NCI-H510A treated with DMSO at 0.1 percent for 48 hours (cell line): ENCODE measurements around the gene MYEOV.

Experiments
- DNase-seq: peaks from one replicate; lab custom pipeline; 2025; lab: John Stamatoyannopoulos, UW

MYEOV gene

GRCh38 chr11:69286374-69287371 lies 7.3 kb upstream of the MYEOV start:
- no peak for DNase-seq

- peak; percentile 2 for DNase-seq
Measured at GRCh38 chr11:69287968-69288882, 5.7 kb upstream of the MYEOV start.

GRCh38 chr11:69288883-69289242 lies 5.1 kb upstream of the MYEOV start:
- DNase-seq, result no peak

DNA sequence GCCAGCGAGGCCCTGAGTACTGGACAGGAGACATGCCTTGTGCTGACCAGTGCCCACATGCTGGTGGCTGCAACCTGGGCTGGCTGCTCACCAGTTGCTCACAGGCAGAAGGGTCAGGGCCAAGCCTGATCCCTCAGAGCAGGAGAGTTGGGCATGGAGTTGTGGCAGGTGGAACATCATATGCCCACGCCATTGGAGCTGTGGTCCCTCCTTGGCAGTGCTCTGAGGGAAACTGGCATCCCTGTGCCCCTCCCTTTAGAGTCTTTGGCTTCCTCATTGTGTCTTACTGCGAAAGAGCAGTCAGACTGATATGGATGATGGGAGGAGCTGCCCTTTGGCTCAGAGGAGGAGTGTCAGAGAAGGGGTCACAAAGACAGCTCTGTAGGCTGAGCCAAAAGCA lies 3.1 kb upstream of the MYEOV start:
- no peak for DNase-seq

DNA sequence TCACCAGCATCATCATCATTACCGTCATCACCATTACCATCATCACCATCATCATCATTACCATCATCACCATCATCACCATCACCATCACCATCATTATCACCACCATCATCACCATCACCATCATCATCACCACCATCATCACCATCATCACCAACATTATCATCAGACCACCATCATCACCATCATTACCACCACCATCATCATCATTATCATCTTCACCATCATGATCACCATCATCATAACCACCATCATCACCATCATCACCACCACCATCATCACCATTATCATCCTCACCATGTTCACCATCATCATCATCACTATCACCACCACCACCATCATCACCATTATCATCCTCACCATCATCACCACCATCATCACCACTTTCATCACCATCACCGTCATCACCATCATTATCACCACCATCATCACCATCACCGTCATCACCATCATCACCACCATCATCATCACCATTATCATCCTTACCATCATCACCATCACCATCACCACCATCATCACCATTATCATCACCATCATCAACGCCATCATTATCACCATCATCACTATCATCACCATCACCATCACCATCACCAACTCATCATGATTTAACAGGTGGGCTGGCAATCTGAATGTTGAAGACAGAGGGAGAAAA lies 2.4 kb upstream of the MYEOV start:
- DNase-seq, result no peak

GRCh38 chr11:69292221-69292648 lies 1.7 kb upstream of the MYEOV start:
- DNase-seq, result no peak

- no peak for DNase-seq
Measured at GRCh38 chr11:69293087-69293486, 868 bp upstream of the MYEOV start.

DNA sequence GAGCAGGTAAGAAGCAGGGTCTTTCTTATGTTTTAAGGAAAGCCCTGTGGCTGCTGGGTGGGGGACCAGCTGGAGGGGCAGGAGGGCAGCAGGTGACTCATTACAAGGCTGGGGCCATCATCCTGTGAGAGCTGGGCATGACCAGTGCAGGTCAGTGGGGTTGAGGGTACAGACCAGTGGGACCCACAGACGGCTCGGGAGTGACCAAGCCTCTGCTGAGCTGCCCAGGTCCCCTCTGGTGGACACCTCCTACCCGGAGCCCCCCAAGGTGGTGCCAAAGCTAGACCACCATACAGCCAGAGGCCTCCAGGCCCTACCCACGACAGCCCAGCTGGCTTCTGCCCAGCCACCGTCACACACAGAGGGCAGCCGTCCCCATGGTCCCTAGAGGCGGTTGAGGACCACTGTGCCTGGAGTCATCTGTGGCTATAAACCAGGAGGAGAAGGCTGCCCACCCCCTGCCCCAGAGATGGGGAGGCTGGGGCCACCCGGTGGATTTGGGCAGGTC lies 670 bp downstream of the MYEOV start:
- no peak for DNase-seq

- DNase-seq, result no peak
Measured at GRCh38 chr11:69295079-69295994, 1.4 kb downstream of the MYEOV start.

DNA sequence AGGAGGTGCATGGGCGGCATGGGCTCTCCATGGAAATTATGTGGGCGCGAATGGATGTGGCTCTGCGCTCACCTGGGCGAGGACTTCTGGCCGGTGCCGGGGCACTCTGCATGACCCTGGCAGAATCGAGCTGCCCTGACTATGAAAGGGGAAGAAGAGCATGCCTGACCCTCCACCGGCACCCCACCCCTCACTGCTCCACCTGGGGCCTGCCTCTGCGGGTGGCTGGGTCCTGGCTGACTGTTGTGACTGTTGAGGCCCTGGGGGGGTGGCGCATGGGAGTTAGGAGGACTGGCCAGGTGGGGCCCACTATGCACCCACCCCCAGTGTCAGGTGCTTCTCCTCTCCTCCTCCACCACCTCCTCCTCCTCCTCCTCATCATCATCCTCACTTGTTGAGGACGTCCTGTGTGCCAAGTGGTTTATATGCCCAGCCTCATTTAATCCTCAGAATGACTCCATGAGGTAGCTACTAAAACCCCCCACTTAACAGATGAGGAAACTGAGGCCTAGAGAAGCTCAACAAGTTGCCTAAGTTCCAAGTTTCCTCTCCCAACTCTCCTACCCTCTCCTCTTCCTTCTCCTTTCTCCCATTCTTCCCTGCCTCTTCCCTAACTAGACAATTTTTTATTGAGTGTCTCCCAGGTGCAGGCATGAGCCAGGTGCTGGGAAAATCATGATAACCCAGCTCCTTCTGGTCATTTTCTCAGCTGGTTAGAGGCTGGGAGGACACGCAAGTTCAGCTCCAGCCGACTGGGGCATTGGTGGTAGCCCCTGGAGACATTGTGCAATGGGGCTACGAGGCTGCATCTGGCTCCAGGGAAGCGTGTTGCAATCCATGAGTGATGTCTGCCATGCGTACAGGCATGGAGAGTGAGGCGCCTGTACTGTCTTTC lies 2.3 kb downstream of the MYEOV start:
- DNase-seq, result no peak

GRCh38 chr11:69296890-69297786 lies 3.2 kb downstream of the MYEOV start:
- peak; percentile 11 for DNase-seq

DNA sequence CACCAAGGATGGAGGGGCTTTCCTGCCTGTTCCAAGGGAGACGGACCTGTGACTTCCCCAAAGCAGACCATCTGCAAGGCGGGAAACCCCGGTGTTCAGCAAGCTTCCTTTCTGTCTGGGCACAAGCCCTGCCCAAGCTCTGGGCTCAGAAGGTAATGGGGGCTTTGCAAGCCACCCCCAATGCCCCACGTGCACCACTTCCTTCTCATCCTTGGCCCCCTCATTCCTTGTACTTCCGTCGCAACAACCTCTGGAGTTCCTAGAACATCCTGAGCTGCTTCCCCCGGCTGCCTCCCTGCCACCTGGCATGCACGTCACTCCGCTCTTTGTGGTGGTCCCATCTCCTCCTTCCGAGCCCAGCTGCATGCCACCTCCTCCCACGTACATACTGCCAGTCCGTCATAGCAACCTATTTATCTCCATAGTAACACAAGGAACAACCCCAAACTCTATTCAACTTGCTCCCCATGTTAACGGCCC lies 3.9 kb downstream of the MYEOV start:
- no peak for DNase-seq

DNA sequence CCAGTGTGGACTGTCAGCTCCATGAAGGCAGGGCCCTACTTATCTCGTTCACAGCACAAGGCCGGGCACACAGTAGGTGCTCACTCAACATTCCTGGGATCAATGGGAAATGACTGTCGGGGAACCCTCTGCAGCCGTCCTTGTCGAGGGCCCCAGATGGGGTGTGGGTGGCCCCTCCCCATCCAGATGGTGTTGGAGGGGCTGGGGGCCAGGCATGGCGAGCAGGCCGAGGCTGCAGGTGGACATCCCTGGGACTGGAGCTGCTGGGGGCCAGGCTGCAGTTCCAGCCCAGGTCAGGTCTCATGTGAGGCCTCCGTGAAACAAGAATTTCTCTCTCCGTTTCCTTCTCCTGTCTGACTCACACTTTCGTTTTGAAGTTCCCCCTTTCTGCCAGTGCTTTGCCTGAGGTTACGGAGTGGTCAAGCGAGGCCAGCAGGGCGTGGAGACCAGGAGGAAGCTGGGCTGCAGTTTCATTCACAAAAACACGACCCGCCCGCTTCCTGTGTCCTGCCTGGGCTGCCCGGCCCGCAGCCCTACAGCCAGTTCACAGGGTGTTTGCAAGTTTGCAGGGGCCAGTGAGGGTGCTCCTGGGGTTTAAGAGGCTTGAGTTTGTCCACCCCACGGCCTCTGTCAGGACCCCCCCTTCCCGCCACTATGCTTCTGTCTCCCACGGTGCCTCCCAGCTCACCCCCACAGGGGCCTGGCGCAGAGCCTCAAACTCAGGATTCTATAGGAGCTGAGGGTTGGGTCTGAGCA lies 4.5 kb downstream of the MYEOV start:
- DNase-seq, result no peak

GRCh38 chr11:69299023-69299461 lies 5.1 kb downstream of the MYEOV start:
- DNase-seq, result no peak

DNA sequence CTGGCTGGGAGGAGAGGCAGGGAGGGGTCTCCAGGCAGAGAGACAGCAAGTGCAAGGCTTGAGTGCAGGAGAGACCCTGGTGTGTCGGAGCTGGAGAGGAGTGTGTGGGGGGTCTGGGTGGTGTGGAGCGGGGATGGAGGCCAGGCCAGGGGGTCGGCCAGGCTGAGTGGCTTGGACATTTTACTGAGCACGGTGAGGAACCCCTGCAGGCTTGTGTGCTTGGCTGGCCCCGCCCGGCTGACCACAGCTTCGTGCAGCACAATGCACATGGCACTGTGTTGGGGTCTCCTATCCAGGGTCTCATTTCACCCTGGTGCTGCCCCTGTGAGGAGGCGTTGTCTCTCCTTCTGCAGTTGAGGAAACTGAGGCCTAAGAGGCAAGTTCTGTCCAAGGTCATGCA lies 5.6 kb downstream of the MYEOV start:
- DNase-seq, result no peak

DNA sequence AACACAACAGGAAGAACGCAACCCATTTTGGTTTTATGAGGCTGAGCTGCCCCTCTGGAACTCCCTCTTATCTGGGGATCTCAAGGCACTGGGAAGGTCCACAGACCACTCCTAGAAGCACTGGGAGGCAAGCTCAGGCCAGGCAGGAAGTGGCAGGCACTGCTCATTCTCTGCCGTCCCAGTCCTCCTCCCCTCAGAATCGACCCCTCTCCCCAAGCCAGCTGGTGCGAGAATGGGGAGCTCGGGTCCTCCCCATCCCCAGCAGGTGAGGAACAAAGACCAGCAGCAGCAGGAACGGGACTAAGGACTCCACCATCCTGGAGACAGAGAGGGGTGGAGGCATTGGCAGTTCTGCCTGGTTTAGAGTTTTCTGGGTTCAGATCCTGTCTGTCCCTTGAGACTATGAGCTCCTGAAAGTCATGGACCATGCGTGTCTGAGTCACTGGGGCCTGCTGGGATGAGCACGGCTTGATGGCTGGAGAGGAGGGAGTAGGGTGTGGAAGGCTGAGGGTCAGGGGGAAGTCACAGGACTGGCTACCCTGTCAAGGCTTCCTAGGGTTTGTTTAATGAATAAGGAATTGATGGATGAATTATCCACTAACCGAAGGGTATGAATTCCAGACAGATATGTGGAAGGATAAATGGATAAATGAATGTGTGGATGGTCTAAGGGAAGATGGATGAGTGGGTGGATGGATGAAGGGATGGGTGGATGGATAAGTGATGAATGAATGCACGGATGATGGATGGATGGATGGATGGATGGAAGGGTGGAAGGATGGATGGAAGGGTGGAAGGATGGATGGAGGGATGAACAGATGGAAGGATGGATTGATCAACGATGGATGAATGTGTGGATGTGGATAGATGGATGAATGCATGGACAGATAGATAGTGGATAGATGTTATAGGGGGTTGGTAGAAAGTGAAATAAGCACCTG lies 6.4 kb downstream of the MYEOV start:
- DNase-seq, result no peak

- no peak for DNase-seq
Measured at GRCh38 chr11:69301081-69301454, 7.1 kb downstream of the MYEOV start.
